ENCODE results near the gene DNM3.
"Not testable (repeated sequence)": the region's sequence is repeated elsewhere in the genome, so short reads cannot be mapped to it uniquely, and the experiment has no call there.

DNM3 gene

DNA sequence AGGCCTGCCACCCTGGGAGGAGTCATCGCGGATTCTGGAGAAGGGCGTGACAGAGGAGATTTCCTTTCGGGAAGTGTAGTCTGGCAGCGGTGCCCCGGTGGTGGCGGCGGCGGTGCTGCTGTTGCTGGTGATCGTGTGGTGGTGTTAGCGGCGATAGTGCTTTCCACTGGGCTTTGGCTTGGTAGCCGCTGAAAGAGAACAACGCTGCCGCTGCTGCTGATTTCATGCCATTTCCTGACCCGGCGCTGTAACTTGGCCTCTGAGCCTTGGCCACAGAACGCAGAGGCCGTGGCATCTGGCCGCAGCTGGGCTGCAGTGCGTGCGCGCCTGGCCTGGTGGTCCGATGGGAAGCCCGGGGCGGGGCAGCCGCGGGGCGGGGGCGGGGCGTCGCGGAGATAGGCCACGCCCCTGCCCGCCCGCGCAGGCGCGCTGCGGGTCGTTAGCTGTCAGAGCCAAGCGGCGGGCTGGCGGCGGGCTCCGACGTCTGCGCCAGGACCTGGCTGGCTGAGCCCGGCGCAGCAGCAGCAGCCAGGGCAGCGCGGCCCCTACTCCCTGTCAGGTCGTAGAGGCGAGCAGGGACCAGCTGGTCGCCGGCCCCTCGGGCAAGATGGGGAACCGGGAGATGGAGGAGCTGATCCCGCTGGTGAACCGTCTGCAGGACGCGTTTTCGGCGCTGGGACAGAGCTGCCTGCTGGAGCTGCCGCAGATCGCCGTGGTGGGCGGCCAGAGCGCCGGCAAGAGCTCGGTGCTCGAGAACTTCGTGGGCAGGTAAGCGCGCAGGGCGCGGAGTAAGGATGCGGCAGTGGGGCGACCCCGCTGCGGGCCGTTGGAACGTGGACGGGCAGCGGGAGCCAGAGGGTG is at the start of gene DNM3:
Gene DNM3 (plus strand): TSS at position 449 of the 861 bp plus-strand sequence. CDS start 159 bp downstream, at position 608.
- H3K4me3 Mint-ChIP-seq: peak within 1 kb of the TSS; percentile 86
- H3K9me3 Mint-ChIP-seq: no peaks in the 10 kb centered on the region
- H3K27ac Mint-ChIP-seq: peak within 1 kb of the TSS; percentile 28
- H3K27me3 Mint-ChIP-seq: peaks cover 21% of the 10 kb centered on the region
- peaks cover 16% of the 10 kb centered on the region for H3K4me1 Mint-ChIP-seq (ENCODE audit: low read depth)
- no peaks in the 10 kb centered on the region for H3K36me3 Mint-ChIP-seq (ENCODE audit: low read depth)

DNA sequence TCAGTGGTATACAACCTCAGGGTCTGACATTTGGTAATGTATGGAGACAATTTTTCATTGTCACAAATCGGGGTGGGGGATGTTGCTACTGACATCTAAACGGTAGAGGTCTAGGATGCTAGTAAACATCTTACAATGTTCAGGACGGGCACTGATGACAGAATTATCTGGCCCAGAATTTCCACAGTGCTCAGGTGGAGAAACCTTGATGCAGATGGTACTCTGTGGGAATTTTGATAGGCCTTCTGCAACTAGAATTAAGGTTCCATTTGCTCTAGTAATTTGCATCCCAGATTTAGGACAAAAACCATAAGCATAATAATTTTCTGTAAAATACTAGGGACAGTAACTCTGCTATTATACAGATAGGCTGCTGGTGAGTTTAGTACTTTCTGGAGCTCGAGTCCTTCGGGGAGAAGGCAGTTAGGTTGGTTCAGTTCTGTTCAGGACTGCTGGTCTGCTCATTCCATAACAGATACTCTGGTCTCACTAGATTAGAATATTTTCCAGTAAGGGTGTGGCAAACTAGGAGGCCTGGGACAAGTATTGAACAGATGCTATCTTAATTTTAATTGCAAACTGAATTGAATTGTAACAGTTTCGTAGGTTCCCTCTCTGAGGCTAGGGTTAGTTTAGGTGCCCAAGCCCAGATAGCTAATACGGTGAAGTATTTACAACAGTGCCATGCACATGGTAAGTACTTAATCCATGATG is 48.5 kb upstream of the DNM3 start:
- Mint-ChIP-seq H3K9me3 (no peaks in the 10 kb centered on the region), H3K27ac (no peak overlapping the region), H3K4me3 (no peak overlapping the region), H3K36me3 (ENCODE audit: low read depth) (peaks cover 89% of the 10 kb centered on the region), H3K27me3 (no peaks in the 10 kb centered on the region), H3K4me1 (ENCODE audit: low read depth) (peaks cover 37% of the 10 kb centered on the region)

DNA sequence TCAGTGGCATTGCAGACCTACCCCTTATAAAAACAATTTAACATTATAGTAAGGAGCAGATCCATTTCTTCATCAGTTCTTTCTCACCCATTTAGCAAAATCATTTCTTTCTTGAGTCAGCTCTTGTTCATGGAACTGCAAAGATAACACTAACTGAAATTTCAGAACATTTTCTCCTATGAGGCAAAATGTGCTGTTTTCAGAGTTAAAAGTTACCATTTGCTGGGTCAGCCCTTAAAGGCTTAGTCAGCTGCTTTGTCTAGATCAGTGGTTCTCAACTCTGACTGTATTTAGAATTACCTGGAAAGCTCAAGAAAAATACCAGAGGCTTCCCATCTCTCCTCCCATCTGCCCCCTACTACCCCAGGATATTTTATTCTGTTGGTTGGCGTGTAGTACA is 47.7 kb upstream of the DNM3 start:
- H3K27ac Mint-ChIP-seq: peak overlapping the region; percentile 92
- H3K36me3 Mint-ChIP-seq (ENCODE audit: low read depth): peaks cover 88% of the 10 kb centered on the region
- no peaks in the 10 kb centered on the region for H3K9me3 Mint-ChIP-seq
- H3K27me3 Mint-ChIP-seq: no peaks in the 10 kb centered on the region
- H3K4me1 Mint-ChIP-seq (ENCODE audit: low read depth): peaks cover 32% of the 10 kb centered on the region
- H3K4me3 Mint-ChIP-seq: peak overlapping the region; percentile 39

DNA sequence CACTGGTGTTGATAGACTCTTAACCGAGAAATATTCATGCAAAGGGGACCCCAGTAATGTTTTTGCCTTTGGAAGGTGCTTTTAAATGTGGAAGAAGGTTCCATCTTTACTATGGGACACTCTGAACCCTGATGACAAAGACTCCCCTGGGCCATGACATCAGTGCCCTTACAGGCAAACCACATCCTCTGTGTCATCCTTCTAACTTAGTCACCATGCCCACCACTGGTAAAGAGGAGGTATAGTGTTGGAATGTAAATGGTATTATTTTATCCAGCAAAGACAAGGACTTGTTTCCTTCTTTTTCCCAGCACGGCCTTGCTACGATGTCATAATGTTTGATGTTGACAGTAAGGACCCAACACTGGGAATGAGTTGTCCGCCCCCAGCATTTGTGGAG is 47.2 kb upstream of the DNM3 start:
- peak overlapping the region; percentile 55 for H3K4me3 Mint-ChIP-seq
- peaks cover 84% of the 10 kb centered on the region for H3K36me3 Mint-ChIP-seq (ENCODE audit: low read depth)
- H3K4me1 Mint-ChIP-seq (ENCODE audit: low read depth): peaks cover 32% of the 10 kb centered on the region
- peak overlapping the region; percentile 92 for H3K27ac Mint-ChIP-seq
- no peaks in the 10 kb centered on the region for H3K27me3 Mint-ChIP-seq
- H3K9me3 Mint-ChIP-seq: no peaks in the 10 kb centered on the region

DNA sequence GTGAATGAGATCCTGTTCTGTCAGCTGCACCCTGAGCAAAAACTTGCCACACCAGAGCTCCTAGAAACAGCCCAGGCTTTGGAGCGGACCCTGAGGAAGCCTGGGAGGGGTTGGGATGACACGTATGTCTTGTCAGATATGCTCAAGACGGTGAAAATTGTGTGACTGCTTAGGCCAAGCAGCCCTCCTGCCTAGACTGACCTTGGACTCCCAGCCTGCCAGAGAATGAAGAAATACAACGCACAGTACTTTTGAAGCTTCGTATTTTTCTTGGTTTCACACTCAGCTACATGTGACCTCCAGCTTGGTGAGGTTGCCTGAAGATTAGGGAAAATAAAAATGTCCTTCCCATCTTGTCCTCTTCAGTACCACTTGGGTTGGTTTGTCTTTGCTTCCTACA is 44.7 kb upstream of the DNM3 start:
- Mint-ChIP-seq H3K27ac (peak overlapping the region; percentile 20), H3K4me3 (no peak overlapping the region), H3K27me3 (no peaks in the 10 kb centered on the region), H3K36me3 (ENCODE audit: low read depth) (peaks cover 67% of the 10 kb centered on the region), H3K9me3 (no peaks in the 10 kb centered on the region), H3K4me1 (ENCODE audit: low read depth) (peaks cover 32% of the 10 kb centered on the region)

DNA sequence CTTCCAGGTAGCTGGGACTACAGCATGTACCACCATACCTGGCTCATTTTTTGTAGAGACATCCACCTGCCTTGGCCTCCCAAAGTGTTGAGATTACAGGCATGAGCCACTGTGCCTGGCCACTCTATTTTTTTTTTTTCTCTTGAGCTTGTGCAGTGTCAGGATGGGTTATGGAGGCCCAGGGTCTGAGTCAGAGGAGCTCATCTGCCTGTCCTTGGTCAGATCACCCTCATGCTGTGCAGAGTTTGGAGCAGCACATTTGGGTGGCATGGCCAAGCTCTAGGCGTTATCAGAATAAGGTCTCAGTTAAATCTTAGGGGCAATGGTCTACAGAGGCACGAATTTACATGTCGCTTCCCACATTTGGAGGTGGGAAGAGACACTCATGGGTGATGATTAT is 43.0 kb upstream of the DNM3 start:
- Mint-ChIP-seq H3K27me3 (no peaks in the 10 kb centered on the region), H3K4me1 (ENCODE audit: low read depth) (peaks cover 21% of the 10 kb centered on the region), H3K4me3 (no peak overlapping the region), H3K9me3 (no peaks in the 10 kb centered on the region), H3K27ac (peak overlapping the region; percentile 3), H3K36me3 (ENCODE audit: low read depth) (peaks cover 54% of the 10 kb centered on the region)

DNA sequence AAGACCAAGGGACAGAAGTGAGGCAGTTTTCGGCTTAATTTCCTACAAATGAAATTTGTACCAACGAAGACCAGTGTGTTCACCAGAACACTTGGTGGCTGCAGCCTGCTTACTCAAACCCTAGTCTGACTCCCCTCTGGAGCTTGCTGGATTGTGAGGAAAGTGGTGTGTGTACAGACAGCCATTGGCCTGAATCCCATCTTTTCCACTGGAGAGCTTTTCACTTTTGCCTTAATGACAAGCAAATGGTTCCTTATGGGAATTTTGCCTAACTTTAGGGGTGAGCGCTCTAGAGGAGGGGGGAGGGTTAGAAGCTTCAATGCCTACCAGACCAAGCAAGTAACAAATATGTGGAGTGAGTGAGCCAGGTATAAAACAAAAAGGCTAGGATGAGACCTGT is 42.5 kb upstream of the DNM3 start:
- Mint-ChIP-seq H3K4me3 (no peak overlapping the region), H3K9me3 (no peaks in the 10 kb centered on the region), H3K36me3 (ENCODE audit: low read depth) (peaks cover 50% of the 10 kb centered on the region), H3K27me3 (no peaks in the 10 kb centered on the region), H3K27ac (no peak overlapping the region), H3K4me1 (ENCODE audit: low read depth) (peaks cover 16% of the 10 kb centered on the region)

DNA sequence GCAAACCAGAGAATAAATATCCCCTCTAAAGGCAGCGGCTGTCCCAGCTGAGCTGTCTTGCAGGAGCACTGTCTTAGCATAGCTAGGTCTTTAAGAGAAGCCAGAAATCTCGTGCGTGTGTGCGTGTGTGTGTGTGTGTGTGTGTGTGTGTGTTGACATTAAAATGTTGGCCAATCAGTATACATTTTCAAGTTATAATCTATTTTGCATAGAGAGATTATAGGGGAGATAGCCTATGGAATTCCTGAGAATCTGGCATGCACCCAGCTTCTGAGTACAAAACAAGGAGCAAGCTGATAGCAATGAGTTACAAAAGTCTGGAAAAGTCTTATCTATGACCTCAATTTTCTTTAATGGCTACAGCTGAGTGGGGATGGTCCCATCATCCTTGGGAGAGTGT is 42.1 kb upstream of the DNM3 start:
- no peak overlapping the region for H3K4me3 Mint-ChIP-seq
- no peaks in the 10 kb centered on the region for H3K9me3 Mint-ChIP-seq
- peaks cover 12% of the 10 kb centered on the region for H3K4me1 Mint-ChIP-seq (ENCODE audit: low read depth)
- H3K27ac Mint-ChIP-seq: no peak overlapping the region
- peaks cover 46% of the 10 kb centered on the region for H3K36me3 Mint-ChIP-seq (ENCODE audit: low read depth)
- no peaks in the 10 kb centered on the region for H3K27me3 Mint-ChIP-seq

DNA sequence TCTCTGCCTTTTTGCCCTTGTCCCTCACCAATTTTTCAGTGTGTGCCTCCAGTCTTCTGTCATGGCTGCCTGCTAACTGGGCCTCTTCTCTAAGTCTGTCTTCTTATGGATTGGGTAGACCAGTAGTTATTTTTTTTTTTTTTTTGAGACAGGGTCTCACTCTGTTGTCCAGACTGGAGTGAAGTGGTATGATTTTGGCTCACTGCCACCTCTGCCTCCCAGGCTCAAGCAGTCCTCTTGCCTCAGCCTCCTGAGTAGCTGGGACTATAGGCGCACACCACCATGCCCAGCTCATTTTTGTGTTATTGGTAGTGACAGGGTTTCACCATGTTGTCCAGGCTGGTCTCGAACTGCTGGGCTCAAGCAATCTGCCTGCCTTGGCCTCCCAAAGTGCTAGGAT is 41.6 kb upstream of the DNM3 start:
- H3K27ac Mint-ChIP-seq; H3K4me3 Mint-ChIP-seq; H3K4me1 Mint-ChIP-seq (ENCODE audit: low read depth); H3K27me3 Mint-ChIP-seq; H3K9me3 Mint-ChIP-seq: not testable (repeated sequence)
- H3K36me3 Mint-ChIP-seq (ENCODE audit: low read depth): peaks cover 40% of the 10 kb centered on the region

DNA sequence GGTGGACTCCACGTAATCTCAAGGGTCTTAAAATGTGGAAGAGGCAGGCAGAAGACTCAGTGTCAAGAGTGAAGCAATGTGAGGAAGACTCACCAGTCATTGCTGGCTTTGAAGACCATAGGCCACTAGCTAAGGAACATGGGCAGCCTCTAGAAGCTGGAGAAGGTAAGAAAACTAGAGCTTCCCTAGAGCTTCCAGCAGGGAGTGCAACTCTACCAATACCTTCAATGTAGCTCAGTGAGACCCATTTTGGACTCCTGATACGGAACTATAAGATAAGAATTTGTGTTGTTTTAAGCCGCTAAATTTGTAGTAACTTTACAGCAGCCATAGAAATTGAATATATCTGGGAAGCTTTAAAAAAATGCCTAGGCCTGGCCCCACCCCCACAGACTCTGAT is 41.0 kb upstream of the DNM3 start:
- Mint-ChIP-seq H3K27ac (no peak overlapping the region), H3K27me3 (no peaks in the 10 kb centered on the region), H3K9me3 (no peaks in the 10 kb centered on the region), H3K36me3 (ENCODE audit: low read depth) (peaks cover 34% of the 10 kb centered on the region), H3K4me1 (ENCODE audit: low read depth) (peaks cover 4% of the 10 kb centered on the region), H3K4me3 (no peak overlapping the region)

DNA sequence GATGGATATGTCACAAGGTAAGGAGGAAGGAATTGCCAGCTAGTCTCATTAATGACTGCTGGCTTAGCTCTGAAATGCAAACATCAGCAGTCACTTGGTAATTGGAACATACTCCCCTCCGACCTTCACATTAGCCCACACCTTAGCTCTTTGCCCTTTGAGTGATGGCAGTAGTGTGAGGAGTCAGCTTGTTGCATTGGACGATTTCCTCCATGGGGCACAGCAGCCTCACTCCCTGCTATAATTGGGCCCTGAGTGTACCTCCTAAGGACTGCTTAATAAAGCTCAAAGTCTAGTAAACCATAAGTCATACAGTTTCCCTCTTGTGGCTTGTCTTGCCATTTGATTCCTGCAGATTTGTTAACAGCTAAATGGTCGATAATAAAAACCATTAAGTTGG is 40.4 kb upstream of the DNM3 start:
- H3K4me1 Mint-ChIP-seq (ENCODE audit: low read depth): peaks cover 8% of the 10 kb centered on the region
- H3K27me3 Mint-ChIP-seq: no peaks in the 10 kb centered on the region
- H3K9me3 Mint-ChIP-seq: no peaks in the 10 kb centered on the region
- H3K27ac Mint-ChIP-seq: no peak overlapping the region
- peaks cover 30% of the 10 kb centered on the region for H3K36me3 Mint-ChIP-seq (ENCODE audit: low read depth)
- no peak overlapping the region for H3K4me3 Mint-ChIP-seq

DNA sequence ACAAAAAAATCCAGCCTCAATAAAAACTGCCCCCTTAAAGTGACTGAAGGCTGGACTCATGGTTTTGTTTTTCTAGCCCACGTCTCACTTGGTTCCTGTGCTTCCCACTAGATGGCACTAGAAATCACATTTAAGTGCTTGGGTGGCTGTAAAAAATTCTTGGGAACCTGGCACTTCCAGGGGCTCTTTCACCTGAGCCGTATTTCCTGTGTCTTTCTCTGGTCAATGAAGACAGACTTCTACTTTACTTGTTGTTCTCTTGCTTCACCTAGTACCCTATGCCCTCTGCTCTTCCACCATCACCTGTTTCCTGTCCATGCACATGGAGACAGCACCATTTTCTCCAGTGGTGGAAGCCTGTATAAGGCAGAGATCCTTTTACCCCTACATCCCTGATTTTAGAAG is 39.8 kb upstream of the DNM3 start:
- Mint-ChIP-seq H3K27ac (no peak overlapping the region), H3K36me3 (ENCODE audit: low read depth) (peaks cover 23% of the 10 kb centered on the region), H3K4me3 (no peak overlapping the region), H3K27me3 (no peaks in the 10 kb centered on the region), H3K9me3 (no peaks in the 10 kb centered on the region), H3K4me1 (ENCODE audit: low read depth) (peaks cover 10% of the 10 kb centered on the region)

DNA sequence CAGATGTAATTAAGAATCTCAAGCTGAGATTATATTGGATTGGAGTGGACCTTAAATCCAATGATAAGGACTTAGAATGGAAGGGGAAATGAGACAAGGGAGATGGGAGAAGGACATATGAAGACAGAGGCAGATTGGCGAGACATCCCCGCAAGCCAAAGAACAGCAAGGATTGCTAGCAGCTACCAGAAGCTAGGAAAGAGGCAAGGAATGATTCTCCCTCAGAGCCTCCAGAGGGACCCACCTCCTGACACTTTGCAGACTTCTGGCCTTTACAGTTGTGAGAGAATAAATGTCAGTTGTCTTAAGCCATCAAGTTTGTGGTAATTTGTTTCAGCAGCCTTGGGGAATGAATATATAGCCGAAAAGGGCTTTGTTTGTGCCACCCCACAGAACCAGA is 39.1 kb upstream of the DNM3 start:
- no peak overlapping the region for H3K4me3 Mint-ChIP-seq
- H3K9me3 Mint-ChIP-seq: no peaks in the 10 kb centered on the region
- H3K36me3 Mint-ChIP-seq (ENCODE audit: low read depth): peaks cover 16% of the 10 kb centered on the region
- H3K4me1 Mint-ChIP-seq (ENCODE audit: low read depth): peaks cover 13% of the 10 kb centered on the region
- no peaks in the 10 kb centered on the region for H3K27me3 Mint-ChIP-seq
- no peak overlapping the region for H3K27ac Mint-ChIP-seq

DNA sequence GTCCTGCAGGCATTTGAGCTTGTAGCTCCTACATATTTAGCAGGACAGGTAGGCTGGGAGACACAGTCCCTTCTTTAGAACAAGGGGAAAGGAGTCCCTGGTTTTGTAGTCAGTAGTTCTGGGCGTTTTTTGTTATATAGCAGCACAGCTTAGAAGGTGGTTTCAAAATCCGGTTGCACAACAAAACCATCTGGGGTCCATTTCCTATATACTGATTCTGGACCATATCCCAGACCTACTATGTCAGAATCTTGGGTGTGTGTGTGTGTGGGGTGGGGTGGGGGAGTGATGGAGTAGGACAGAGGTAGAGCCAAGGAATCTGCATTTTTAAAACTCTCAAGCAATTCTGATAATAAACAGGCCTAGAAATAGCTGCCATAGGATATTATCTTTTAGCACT is 38.3 kb upstream of the DNM3 start:
- Mint-ChIP-seq H3K9me3 (no peaks in the 10 kb centered on the region), H3K27me3 (no peaks in the 10 kb centered on the region), H3K4me1 (ENCODE audit: low read depth) (peaks cover 13% of the 10 kb centered on the region), H3K36me3 (ENCODE audit: low read depth) (peaks cover 9% of the 10 kb centered on the region), H3K27ac (no peak overlapping the region), H3K4me3 (no peak overlapping the region)

DNA sequence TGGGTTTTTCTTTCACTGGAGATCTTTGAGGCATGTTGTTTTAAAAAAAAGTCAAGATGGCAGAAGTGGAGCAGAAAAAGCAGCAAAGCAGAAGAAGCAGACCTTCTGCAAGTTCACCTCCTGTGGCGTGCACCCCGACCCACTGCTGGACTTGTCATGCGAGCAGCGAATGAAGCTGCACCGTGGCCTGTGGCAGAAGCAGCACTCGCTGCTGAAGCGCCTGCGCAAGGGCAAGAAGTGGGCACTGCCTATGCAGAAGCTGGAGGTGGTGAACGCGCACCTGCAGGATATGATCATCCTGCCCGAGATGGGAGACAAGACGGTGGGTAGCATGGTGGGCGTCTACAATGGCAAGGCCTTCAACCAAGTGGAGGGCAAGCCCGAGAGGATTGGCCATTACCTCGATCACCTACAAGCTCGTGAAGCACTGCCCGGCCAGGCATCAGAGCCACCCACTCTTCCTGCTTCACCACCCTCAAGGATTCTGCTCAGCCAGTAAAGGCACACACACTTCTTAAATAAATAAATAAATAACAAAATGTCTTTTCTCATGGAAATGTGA is 37.8 kb upstream of the DNM3 start:
- Mint-ChIP-seq H3K4me1 (ENCODE audit: low read depth) (peaks cover 13% of the 10 kb centered on the region), H3K4me3 (no peak overlapping the region), H3K36me3 (ENCODE audit: low read depth) (peaks cover 5% of the 10 kb centered on the region), H3K27me3 (no peaks in the 10 kb centered on the region), H3K27ac (no peak overlapping the region), H3K9me3 (no peaks in the 10 kb centered on the region)
